Measurements from ENCODE around the gene SFXN5. TPM values are rescaled to one million over a fixed set of nuclear protein-coding genes. Genes with fewer than 3 reads are reported as not detected.

Gene SFXN5
- total and polyA plus RNA-seq, 2 of the 4 experiments (the other 2 are of a cell fraction) = 8.6 to 17.0 TPM

- ChIA-PET POLR2A (ENCODE audit: unreplicated experiment) (no interaction called here), CTCF (interaction anchor here (0.5 kb wide), 1 partner anchor 9 kb away, joined by 3 read pairs; no protein-coding TSS in a partner anchor)
- Histone ChIP-seq H3K23ac (ENCODE audit: low read depth, low read length) (no peak overlapping the region), H3K4ac (ENCODE audit: low read depth, low read length) (no peak overlapping the region), H2BK15ac (ENCODE audit: low read depth, low read length) (no peak overlapping the region), H4K5ac (ENCODE audit: low read depth, low read length) (no peak overlapping the region), H3K9me1 (ENCODE audit: insufficient read depth, low read length) (peaks cover 15% of the 10 kb centered on the region), H2AFZ (replicated peaks; ENCODE audit: low read length, poor library complexity) (no peak overlapping the region), H3K27ac (ENCODE audit: insufficient read depth, low read length) (no peak overlapping the region), H4K20me1 (ENCODE audit: insufficient read depth, low read length) (peaks cover 4% of the 10 kb centered on the region; the same call in 1 of the 2 replicates), H3K9me3 (ENCODE audit: control insufficient read depth, insufficient read depth, low read length) (no peaks in the 10 kb centered on the region), H3K36me3 (ENCODE audit: control insufficient read depth, insufficient read depth, low read length) (no peaks in the 10 kb centered on the region), H3K4me2 (ENCODE audit: low read depth, low read length) (no peak overlapping the region), H2AK9ac (replicated peaks; ENCODE audit: low read depth, low read length, poor library complexity) (no peak overlapping the region), H2BK120ac (ENCODE audit: low read depth, low read length) (no peak overlapping the region), H4K91ac (ENCODE audit: insufficient read depth, low read depth, low read length) (no peak overlapping the region), H3K79me1 (ENCODE audit: low read depth in 1 of 2, low read length in 2 of 2) (no peaks in the 10 kb centered on the region), H3K4me1 (ENCODE audit: control insufficient read depth, insufficient read depth, low read length) (peaks cover 10% of the 10 kb centered on the region; the same call in 1 of the 2 replicates), H2BK5ac (ENCODE audit: low read depth, low read length, poor library complexity, severe bottlenecking) (no peak overlapping the region), H4K8ac (ENCODE audit: low read depth in 2 of 2, low read length in 2 of 2) (no peak overlapping the region), H3K27me3 (ENCODE audit: control insufficient read depth, insufficient read depth, low read length) (no peaks in the 10 kb centered on the region), H2AK5ac (ENCODE audit: low read depth, low read length) (no peak overlapping the region), H3K56ac (ENCODE audit: extremely low read depth, insufficient read depth, low read length) (no peak overlapping the region), H3K4me3 (ENCODE audit: insufficient read depth, low read depth, low read length) (no peak overlapping the region), H3K9ac (ENCODE audit: low read depth, low read length) (no peak overlapping the region), H3K14ac (replicated peaks; ENCODE audit: low read depth, low read length) (no peak overlapping the region), H2BK20ac (ENCODE audit: low read depth, low read length) (no peak overlapping the region), H3K18ac (ENCODE audit: low read depth, low read length) (no peak overlapping the region)
- intact Hi-C loops (cut with micrococcal nuclease) = no loop called here
- DNase-seq (no peak), ATAC-seq (ENCODE audit: low read depth) (no peak)
- no peak for TF ChIP-seq RCOR1 (IDR thresholded peaks at IDR 0.05; ENCODE audit: insufficient replicate concordance, low read length)
- no peak for TF ChIP-seq POLR2A (IDR thresholded peaks at IDR 0.05; ENCODE audit: low read depth, low read length)
- TF ChIP-seq FOS (IDR thresholded peaks at IDR 0.05; ENCODE audit: low read depth, low read length) = no peak
- TF ChIP-seq, protein P1, sequence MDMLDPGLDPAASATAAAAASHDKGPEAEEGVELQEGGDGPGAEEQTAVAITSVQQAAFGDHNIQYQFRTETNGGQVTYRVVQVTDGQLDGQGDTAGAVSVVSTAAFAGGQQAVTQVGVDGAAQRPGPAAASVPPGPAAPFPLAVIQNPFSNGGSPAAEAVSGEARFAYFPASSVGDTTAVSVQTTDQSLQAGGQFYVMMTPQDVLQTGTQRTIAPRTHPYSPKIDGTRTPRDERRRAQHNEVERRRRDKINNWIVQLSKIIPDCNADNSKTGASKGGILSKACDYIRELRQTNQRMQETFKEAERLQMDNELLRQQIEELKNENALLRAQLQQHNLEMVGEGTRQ (IDR thresholded peaks at IDR 0.05; ENCODE audit: low read depth, low read length) = no peak
- no peak for TF ChIP-seq CTCF (conservative IDR thresholded peaks at IDR 0.05; ENCODE audit: low read depth, low read length)
- no peak for TF ChIP-seq RAD21 (IDR thresholded peaks at IDR 0.05; ENCODE audit: low read length)
- TF ChIP-seq BHLHE40 (IDR thresholded peaks at IDR 0.05; ENCODE audit: low read depth, low read length) = no peak
- TF ChIP-seq, protein P2, sequence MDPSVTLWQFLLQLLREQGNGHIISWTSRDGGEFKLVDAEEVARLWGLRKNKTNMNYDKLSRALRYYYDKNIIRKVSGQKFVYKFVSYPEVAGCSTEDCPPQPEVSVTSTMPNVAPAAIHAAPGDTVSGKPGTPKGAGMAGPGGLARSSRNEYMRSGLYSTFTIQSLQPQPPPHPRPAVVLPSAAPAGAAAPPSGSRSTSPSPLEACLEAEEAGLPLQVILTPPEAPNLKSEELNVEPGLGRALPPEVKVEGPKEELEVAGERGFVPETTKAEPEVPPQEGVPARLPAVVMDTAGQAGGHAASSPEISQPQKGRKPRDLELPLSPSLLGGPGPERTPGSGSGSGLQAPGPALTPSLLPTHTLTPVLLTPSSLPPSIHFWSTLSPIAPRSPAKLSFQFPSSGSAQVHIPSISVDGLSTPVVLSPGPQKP (IDR thresholded peaks at IDR 0.05; ENCODE audit: borderline replicate concordance, low read depth, low read length) = no peak
- no peak for TF ChIP-seq SMC3 (IDR thresholded peaks at IDR 0.05; ENCODE audit: low read depth, low read length)
- TF ChIP-seq CHD1 (IDR thresholded peaks at IDR 0.05; ENCODE audit: low read depth, low read length) = no peak
- TF ChIP-seq RFX5 (IDR thresholded peaks at IDR 0.05; ENCODE audit: low read depth, low read length) = no peak
- no peak for TF ChIP-seq NFE2L2 (IDR thresholded peaks at IDR 0.05; ENCODE audit: low read depth, low read length)
- no peak for TF ChIP-seq MAFK (IDR thresholded peaks at IDR 0.05; ENCODE audit: low read depth, low read length)
- dilution Hi-C loops (cut with HindIII; ENCODE audit: low sequenced_read_pairs, unreplicated experiment) = no loop called here
- BruUV-seq (replicated peaks) = no TSS peak
- in situ Hi-C loops (cut with MboI; ENCODE audit: low sequenced_read_pairs) = no loop called here
- WGBS, 2 experiments (ENCODE audit: extremely low coverage in 2 of 2, insufficient read length in 1 of 2) = 93% methylated on average over 2 of the region's 7 CpGs; no CpG with 5 or more reads in 1 of the 2 experiments
These were observed 127.7 kb downstream of the SFXN5 start for GRCh38 chr2:72943540-72944395.

All from IMR-90 (cell line).